HepG2 (cell line): ENCODE results near the gene CLDND2.

ENCODE experiments used
- GABPA ChIP-seq, 2 experiments: IDR thresholded peaks; 2 replicates each; pipeline ENCODE4 v1.6.1; 2011 to 2016; ENCODE audit warnings: low read depth in 2 of 2, low read length in 1 of 2, missing biosample characterization in 1 of 2, missing genetic modification characterization in 1 of 2
- GATA4 ChIP-seq: sonication (generic); IDR thresholded peaks from 2 replicates; pipeline ENCODE4 v1.6.1; 2016; ENCODE audit warnings: antibody characterized with exemption, low read depth, borderline replicate concordance
- POLR2A ChIP-seq, 2 experiments: IDR thresholded peaks; 2 replicates each; pipeline ENCODE4 v1.6.1; 2011; ENCODE audit warnings: low read depth in 2 of 2, low read length in 2 of 2, mild to moderate bottlenecking in 1 of 2, moderate library complexity in 1 of 2; ENCODE audit not compliant: insufficient read depth in 1 of 2
- PTBP1 ChIP-seq: fragments of 200-400 bp; formaldehyde crosslinking; IDR thresholded peaks from 2 replicates; pipeline ENCODE4 v1.6.1; 2018; ENCODE audit warnings: low read length, low read depth; ENCODE audit not compliant: poor library complexity, severe bottlenecking
- SATB2 ChIP-seq: sonication (generic); formaldehyde crosslinking; IDR thresholded peaks from 2 replicates; pipeline ENCODE4 v1.5.0; 2020; ENCODE audit warnings: missing genetic modification reagents
- SOX6 ChIP-seq, 2 experiments: fragments of 450-650 bp in 1 of 2; sonication (generic) in 1 of 2; formaldehyde crosslinking in 1 of 2; IDR thresholded peaks; 2 replicates each; pipeline versions ENCODE4 v1.4.0 to v1.6.1; 2017 to 2020; ENCODE audit warnings: antibody characterized with exemption in 1 of 2, mild to moderate bottlenecking in 1 of 2, missing genetic modification reagents in 1 of 2
- ZNF660 ChIP-seq: sonication (generic); formaldehyde crosslinking; IDR thresholded peaks from 2 replicates; pipeline ENCODE4 v1.5.1; 2020; ENCODE audit warnings: mild to moderate bottlenecking, low read depth, missing genetic modification reagents, borderline replicate concordance
- TF ChIP-seq, protein P1 (sequence below): sonication (generic); formaldehyde crosslinking; IDR thresholded peaks from 2 replicates; pipeline ENCODE4 v1.8.1; 2023; ENCODE audit warnings: mild to moderate bottlenecking, missing genetic modification reagents

- TF ChIP-seq ZNF660 (CRISPR knock-in tag) = no peak
- TF ChIP-seq PTBP1 = no peak
- TF ChIP-seq POLR2A (IDR thresholded peaks at IDR 0.05; ENCODE audit: insufficient read depth in 1 of 2, low read depth in 2 of 2, low read length in 2 of 2) = no peak
- TF ChIP-seq GABPA (IDR thresholded peaks at IDR 0.05; ENCODE audit: low read depth, low read length) = no peak
- TF ChIP-seq GABPA (CRISPR knock-in tag; IDR thresholded peaks at IDR 0.05; ENCODE audit: low read depth) = no peak
- no peak for TF ChIP-seq SATB2 (CRISPR knock-in tag)
- no peak for TF ChIP-seq SOX6 (IDR thresholded peaks at IDR 0.05)
- no peak for TF ChIP-seq SOX6 (CRISPR knock-in tag; IDR thresholded peaks at IDR 0.05)
- TF ChIP-seq, protein P1, sequence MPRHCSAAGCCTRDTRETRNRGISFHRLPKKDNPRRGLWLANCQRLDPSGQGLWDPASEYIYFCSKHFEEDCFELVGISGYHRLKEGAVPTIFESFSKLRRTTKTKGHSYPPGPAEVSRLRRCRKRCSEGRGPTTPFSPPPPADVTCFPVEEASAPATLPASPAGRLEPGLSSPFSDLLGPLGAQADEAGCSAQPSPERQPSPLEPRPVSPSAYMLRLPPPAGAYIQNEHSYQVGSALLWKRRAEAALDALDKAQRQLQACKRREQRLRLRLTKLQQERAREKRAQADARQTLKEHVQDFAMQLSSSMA (CRISPR knock-in tag) = no peak
- no peak for TF ChIP-seq GATA4
Observed at GRCh38 chr19:51331716-51332115, 37.1 kb downstream of the CLDND2 start.
